Stimulated activated CD4-positive, alpha-beta T cell treated with anti-CD3 and anti-CD28 coated beads, Interleukin-1b, Interleukin-23, amount 100 ng/mL, for 1 hour (primary cell): ENCODE results near the gene NCEH1.
"Not testable (repeated sequence)": the region's sequence is repeated elsewhere in the genome, so short reads cannot be mapped to it uniquely, and the experiment has no call there.

Experiments used
- DNase-seq, 2 donors: peaks; one replicate each; pipeline ENCODE4 v3.0.0-alpha.2; 2020; ENCODE audit warnings: low read depth in 2 of 2

Gene NCEH1

DNA sequence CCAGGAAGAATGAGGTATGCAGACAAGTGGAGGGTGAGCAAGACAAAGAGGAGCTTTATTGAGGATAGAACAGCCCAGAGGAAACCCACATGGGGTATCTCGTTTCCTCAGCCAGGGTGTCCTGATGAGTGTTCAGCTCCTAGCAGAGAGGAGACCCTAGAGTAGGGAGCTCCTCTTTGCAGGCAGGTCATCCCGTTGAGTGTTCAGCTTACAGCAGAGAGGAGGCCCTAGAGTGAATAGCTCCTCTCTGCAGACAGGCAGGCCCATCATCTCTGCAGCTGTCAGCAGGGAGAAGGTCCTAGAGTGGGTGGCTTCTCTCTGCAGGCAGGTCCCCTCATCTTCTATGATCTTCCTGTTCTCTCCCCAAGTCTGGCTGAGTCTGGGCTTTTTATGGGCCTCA is 97.0 kb downstream of the NCEH1 start:
- DNase-seq, result no peak

GRCh38 chr3:172612871-172613678 is 97.8 kb downstream of the NCEH1 start:
- no peak for DNase-seq

DNA sequence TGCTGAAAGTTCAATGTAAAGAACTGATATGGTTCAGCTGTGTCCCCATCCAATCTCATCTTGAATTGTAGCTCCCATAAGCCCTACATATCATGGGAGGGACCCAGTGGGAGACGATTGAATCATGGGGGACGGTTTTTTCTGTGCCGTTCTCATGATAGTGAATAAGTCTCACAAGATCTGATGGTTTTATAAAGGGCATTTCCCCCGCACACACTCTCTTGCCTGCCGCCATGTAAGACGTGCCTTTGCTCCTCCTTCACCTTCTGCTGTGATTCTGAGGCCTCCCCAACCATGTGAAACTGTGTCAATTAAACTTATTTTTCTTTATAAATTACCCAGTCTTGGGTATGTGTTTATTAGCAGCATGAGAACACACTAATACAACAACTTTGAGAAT is 101.1 kb downstream of the NCEH1 start:
- no peak for DNase-seq

GRCh38 chr3:172608575-172608974 is 102.3 kb downstream of the NCEH1 start:
- DNase-seq, result no peak

DNA sequence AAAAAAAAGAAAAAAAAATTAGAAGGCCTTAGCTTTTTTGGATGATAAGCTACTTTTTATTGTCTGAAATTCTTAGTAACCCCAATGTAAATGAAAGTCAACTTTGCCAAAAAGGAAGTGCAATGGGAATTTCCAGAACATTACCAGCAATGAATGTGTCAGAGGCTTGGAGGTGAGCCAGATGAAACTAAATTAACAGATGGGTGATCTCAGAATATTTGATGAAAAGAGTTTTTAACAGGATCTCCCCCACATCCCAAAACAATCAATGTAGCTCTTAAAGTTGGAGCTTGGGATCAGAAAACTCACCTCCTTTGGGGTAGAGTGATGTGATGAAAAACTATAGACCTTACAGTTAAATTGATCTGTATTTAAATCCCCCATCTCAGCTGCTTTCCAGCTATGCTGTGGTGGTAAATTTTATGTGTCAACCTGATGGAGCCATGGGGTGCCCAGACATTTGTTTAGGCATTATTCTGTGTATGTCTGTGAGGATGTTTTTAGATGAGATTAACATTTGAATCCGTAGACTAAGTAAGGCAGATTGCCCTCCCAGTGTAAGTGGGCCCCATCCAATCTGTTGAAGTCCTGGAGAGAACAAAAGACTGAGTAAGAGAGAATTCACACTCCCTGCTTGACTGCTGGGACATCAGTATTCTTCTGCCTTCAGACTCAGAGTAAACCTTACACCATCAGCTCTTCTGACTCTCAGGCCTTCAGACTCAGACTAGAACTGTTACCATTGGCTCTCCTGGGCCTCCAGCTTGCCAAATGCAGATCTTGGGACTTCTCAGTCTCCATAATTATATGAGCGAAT is 103.4 kb downstream of the NCEH1 start:
- DNase-seq, result no peak

GRCh38 chr3:172606021-172606420 is 104.8 kb downstream of the NCEH1 start:
- no peak for DNase-seq

- no peak for DNase-seq
These were observed 105.8 kb downstream of the NCEH1 start for GRCh38 chr3:172604895-172605646.

DNA sequence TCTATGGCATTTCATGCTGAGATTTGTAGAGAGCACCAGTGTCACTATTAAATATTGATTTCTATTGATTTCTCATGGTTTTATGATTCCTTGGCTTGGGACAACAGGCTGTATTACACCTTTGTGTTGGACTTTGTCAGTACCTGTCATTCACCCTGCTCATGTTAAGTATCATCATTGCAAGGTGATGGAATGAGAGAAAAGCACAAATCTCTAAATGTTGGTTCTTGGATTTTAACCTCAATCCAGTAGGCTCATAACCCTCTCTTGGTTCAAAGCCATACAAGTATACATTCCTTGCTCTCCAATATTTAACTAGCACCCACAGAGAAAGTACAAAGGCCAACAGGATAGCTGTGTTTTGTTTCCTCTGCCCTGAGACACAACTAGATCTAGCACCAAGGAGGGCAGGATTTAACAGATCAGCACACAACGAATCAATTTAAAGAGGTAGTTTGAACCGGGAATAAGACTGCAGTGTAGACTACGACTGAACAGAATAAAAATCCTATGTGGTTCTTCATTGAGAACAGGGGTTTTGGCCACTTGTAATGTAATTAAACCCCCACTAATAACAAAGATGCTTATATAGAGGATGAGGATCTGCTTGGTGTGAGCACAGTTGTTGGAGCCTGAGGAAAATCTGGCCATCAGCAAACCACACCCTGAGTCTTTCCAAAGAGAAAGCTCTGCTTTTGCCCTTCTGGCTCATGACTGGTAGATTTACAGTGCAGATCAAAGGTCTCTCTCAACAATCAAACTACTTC is 109.6 kb downstream of the NCEH1 start:
- DNase-seq, result no peak

GRCh38 chr3:172600644-172601065 is 110.2 kb downstream of the NCEH1 start:
- no peak for DNase-seq

DNA sequence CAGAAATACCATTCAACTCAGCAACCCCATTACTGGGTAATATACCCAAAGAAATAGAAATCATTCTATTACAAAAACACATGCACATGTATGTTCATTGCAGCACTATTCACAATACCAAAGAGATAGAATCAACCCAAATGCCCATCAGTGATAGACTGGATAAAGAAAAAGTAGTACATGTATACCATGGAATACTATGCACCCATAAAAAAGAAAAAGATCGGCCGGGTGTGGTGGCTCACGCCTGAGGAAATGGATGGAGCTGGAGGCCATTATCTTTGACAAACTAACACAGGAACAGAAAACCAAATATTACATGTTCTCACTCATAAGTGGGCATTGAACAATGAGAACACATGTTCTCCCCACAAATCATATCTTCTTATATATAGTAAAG is 112.0 kb downstream of the NCEH1 start:
- DNase-seq, result no peak

DNA sequence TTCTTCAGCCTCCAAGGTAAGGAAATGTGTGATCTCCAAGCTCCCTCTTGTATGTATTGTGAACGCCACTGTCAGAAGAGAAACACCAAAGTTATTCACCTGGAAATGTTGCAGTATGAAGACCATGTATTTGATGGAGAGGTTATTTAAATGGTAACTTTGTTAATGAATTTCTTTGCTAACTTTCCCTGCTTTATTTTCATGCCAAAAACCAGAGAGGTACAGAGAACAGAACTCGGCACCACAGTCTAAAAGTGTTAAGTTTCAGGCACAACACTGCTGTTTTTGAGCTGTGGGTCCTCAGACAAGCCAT is 114.5 kb downstream of the NCEH1 start:
- DNase-seq, result no peak

- no peak for DNase-seq
These were observed 115.0 kb downstream of the NCEH1 start for GRCh38 chr3:172595664-172596393.

DNA sequence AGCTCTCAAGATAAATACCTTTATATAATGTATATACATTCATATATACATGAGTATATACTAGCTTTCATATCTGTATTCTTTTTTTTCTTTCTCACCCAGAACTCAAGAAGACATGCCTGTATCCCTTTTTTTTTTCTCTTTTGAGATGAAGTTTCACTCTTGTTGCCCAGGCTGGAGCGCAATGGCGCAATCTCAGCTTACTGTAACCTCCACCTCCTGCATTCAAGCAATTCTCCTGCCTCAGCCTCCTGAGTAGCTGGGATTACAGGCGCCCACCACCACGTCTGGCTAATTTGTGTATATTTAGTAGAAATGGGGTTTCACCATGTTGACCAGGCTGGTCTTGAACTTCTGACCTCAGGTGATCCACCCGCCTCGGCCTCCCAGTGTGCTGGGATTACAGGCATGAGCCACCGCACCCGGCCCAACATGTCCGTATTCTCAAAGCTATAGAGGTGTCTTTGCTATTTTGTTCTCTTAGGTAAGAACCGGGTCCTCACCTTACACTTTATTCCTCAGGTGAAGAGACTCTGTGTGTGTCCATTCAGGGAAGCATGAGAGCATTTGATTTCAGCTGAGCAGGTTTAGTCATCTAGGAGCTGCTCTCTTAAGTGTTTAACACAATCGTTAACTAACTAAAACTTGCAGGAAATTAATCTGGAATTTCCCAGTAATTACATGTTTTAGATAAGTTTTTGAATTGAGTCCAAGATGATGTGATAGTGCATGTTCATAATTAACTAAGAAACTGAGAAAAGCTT is 115.8 kb downstream of the NCEH1 start:
- not testable (repeated sequence) for DNase-seq

- DNase-seq, result no peak
These were observed 117.8 kb downstream of the NCEH1 start for GRCh38 chr3:172592898-172593669.

DNA sequence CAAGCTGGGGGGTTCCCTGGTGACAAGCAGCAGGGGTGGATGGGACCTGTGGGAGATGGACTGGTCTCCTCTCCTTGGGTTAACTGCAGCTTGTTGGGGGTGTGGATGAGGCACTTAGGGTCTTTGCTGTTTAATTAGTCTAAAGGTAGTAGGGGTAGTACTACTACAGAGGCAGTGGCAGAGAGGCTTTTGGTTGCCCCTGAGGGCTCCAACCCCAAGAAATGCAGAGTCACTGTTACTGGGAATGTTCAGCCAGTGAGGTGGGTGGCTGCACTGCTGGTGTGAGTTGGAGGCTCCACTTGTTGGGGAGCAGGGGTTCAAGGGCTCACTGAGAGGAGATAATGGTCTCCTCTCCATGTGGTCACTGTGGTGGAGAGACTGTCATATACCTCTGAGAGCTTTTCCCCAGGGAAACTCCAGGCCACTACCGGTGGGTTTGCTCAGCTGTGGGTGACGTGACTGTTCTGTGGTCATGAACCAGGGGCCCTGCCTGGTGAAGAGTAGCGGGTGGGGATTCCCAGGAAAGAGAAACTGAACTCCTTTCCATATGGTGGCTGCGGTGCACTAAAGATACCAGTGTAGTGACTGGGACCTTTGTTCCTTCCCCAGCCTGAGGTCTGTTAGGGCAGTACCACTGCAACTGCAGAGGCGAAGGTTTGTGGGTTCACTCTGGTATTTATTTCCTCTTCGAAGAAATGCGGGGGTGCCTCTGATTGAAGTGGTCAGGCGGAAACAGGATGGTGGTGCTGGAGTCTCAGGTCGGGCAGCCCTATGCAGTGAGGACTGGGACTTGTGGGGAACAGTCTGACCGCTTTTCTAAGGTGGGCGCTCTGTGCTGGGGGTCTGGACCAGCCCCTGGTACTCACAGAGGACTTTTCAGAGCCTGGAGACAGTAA is 118.7 kb downstream of the NCEH1 start:
- DNase-seq, result peak; percentile 34 to 43

- no peak for DNase-seq
These were observed 119.7 kb downstream of the NCEH1 start for GRCh38 chr3:172591125-172591605.

- DNase-seq, result no peak
These were observed 124.4 kb downstream of the NCEH1 start for GRCh38 chr3:172586436-172586835.

GRCh38 chr3:172585954-172586353 is 124.9 kb downstream of the NCEH1 start:
- DNase-seq, result no peak
